ENCODE data around the gene TIMM23. TPM values are rescaled to one million over a fixed set of nuclear protein-coding genes. Genes with fewer than 3 reads are reported as not detected.

The TIMM23 gene
- polyA plus RNA-seq, 2 of the 4 experiments (the other 2 are of a cell fraction), result 134 to 202 TPM

GRCh38 chr10:46025406-46025805, 53.1 kb downstream of the TIMM23 start:
- WGBS (ENCODE audit: missing lambda C conversion rate), result 93% methylated on average over 2 of the region's 2 CpGs
- no peak overlapping the region for H3K27ac ChIP-seq
- no peak overlapping the region for H3K4me3 ChIP-seq
- H3K4me2 ChIP-seq, result no peak overlapping the region
- POLR2A ChIA-PET, result no interaction called here
- FAIRE-seq (no peak), ATAC-seq (no peak), DNase-seq (ENCODE audit: low read depth in 1 of 2, low spot score in 1 of 2) (no peak)
- CTCF ChIA-PET, result interaction anchor here (1.1 to 1.3 kb wide), 2 partner anchors 9 to 23 kb away, joined by 3 read pairs; no protein-coding TSS in a partner anchor
- TF ChIP-seq FOSL2 (IDR thresholded peaks at IDR 0.05) (no peak), FOSL2 (CRISPR knock-in tag; IDR thresholded peaks at IDR 0.05) (no peak), FOXS1 (CRISPR knock-in tag; IDR thresholded peaks at IDR 0.05) (no peak), NPAS2 (CRISPR knock-in tag; IDR thresholded peaks at IDR 0.05; ENCODE audit: borderline replicate concordance) (no peak), USF2 (IDR thresholded peaks at IDR 0.05) (no peak), HOXB13 (CRISPR knock-in tag; IDR thresholded peaks at IDR 0.05; ENCODE audit: low read depth) (no peak), HES2 (IDR thresholded peaks at IDR 0.05) (no peak), ATOH8 (CRISPR knock-in tag; IDR thresholded peaks at IDR 0.05; ENCODE audit: low read depth) (no peak), POLR2AphosphoS2 (conservative IDR thresholded peaks at IDR 0.05; ENCODE audit: low read length) (no peak), SREBF2 (IDR thresholded peaks at IDR 0.05) (no peak), TP53 (CRISPR knock-in tag; IDR thresholded peaks at IDR 0.05) (no peak), ZSCAN20 (CRISPR knock-in tag; IDR thresholded peaks at IDR 0.05) (no peak), CHD2 (IDR thresholded peaks at IDR 0.05; ENCODE audit: low read length, partially characterized antibody) (no peak), ZC3H11A (IDR thresholded peaks at IDR 0.05) (no peak), ELK1 (IDR thresholded peaks at IDR 0.05; ENCODE audit: low read depth, low read length) (no peak), POLR2A (IDR thresholded peaks at IDR 0.05; ENCODE audit: low read length) (no peak), PHF8 (IDR thresholded peaks at IDR 0.05; ENCODE audit: borderline replicate concordance, low read depth) (no peak), REST (IDR thresholded peaks at IDR 0.05) (no peak), BCL3 (IDR thresholded peaks at IDR 0.05) (no peak), HDAC2 (IDR thresholded peaks at IDR 0.05) (no peak)
- H3K9me3 ChIP-seq, result no peaks in the 10 kb centered on the region
- H3K4me1 ChIP-seq, result peaks cover 61% of the 10 kb centered on the region

GRCh38 chr10:46026106-46026505, 53.8 kb downstream of the TIMM23 start:
- Histone ChIP-seq H3K9me3 (no peaks in the 10 kb centered on the region), H3K4me3 (no peak overlapping the region), H3K27ac (no peak overlapping the region), H3K4me1 (peaks cover 58% of the 10 kb centered on the region), H3K4me2 (no peak overlapping the region)
- ChIA-PET POLR2A (no interaction called here), CTCF (no interaction called here)
- DNase-seq (ENCODE audit: low read depth in 1 of 2, low spot score in 1 of 2), result no peak
- no peak for ATAC-seq
- FAIRE-seq, result no peak
- TF ChIP-seq KDM1A (IDR thresholded peaks at IDR 0.05; ENCODE audit: low read depth) (no peak), ZFP36 (IDR thresholded peaks at IDR 0.05; ENCODE audit: borderline replicate concordance, partially characterized antibody) (no peak), MAX (IDR thresholded peaks at IDR 0.05) (no peak), RFX5 (IDR thresholded peaks at IDR 0.05) (no peak), SREBF2 (IDR thresholded peaks at IDR 0.05) (no peak), NFE2L2 (conservative IDR thresholded peaks at IDR 0.05; ENCODE audit: low read length) (no peak), JUNB (IDR thresholded peaks at IDR 0.05) (no peak)

All from A549 (cell line).